ENCODE measurements around the gene SYNDIG1.
A peak's percentile ranks its signal among the peaks of the same experiment; 100 is the strongest.

Gene SYNDIG1

GRCh38 chr20:24631173-24631505 is 161.7 kb downstream of the SYNDIG1 start:
- no peak for DNase-seq (ENCODE audit: low read depth)
- in situ Hi-C loops (cut with HindIII; ENCODE audit: low sequenced_read_pairs): no loop called here
- H3K4me3 ChIP-seq (ENCODE audit: low read depth, low read length): no peak overlapping the region
- TF ChIP-seq CTCF (IDR thresholded peaks at IDR 0.05; ENCODE audit: low read depth, low read length, missing control alignments): no peak

- in situ Hi-C loops (cut with HindIII; ENCODE audit: low sequenced_read_pairs): no loop called here
- no peak for TF ChIP-seq CTCF (IDR thresholded peaks at IDR 0.05; ENCODE audit: low read depth, low read length, missing control alignments)
- no peak overlapping the region for H3K4me3 ChIP-seq (ENCODE audit: low read depth, low read length)
- no peak for DNase-seq (ENCODE audit: low read depth)
These were observed 163.2 kb downstream of the SYNDIG1 start for GRCh38 chr20:24632581-24632980.

GRCh38 chr20:24633026-24633425 is 163.6 kb downstream of the SYNDIG1 start:
- TF ChIP-seq CTCF (IDR thresholded peaks at IDR 0.05; ENCODE audit: low read depth, low read length, missing control alignments): no peak
- H3K4me3 ChIP-seq (ENCODE audit: low read depth, low read length): no peak overlapping the region
- peak; percentile 41 for DNase-seq (ENCODE audit: low read depth)
- in situ Hi-C loops (cut with HindIII; ENCODE audit: low sequenced_read_pairs): no loop called here

GRCh38 chr20:24633521-24633920 is 164.1 kb downstream of the SYNDIG1 start:
- H3K4me3 ChIP-seq (ENCODE audit: low read depth, low read length): no peak overlapping the region
- in situ Hi-C loops (cut with HindIII; ENCODE audit: low sequenced_read_pairs): no loop called here
- DNase-seq (ENCODE audit: low read depth): no peak
- TF ChIP-seq CTCF (IDR thresholded peaks at IDR 0.05; ENCODE audit: low read depth, low read length, missing control alignments): no peak

GRCh38 chr20:24634855-24635254 is 165.4 kb downstream of the SYNDIG1 start:
- no peak overlapping the region for H3K4me3 ChIP-seq (ENCODE audit: low read depth, low read length)
- in situ Hi-C loops (cut with HindIII; ENCODE audit: low sequenced_read_pairs): no loop called here
- TF ChIP-seq CTCF (IDR thresholded peaks at IDR 0.05; ENCODE audit: low read depth, low read length, missing control alignments): no peak
- DNase-seq (ENCODE audit: low read depth): peak; percentile 66

- H3K4me3 ChIP-seq (ENCODE audit: low read depth, low read length): no peak overlapping the region
- in situ Hi-C loops (cut with HindIII; ENCODE audit: low sequenced_read_pairs): no loop called here
- no peak for DNase-seq (ENCODE audit: low read depth)
- TF ChIP-seq CTCF (IDR thresholded peaks at IDR 0.05; ENCODE audit: low read depth, low read length, missing control alignments): no peak
These were observed 167.2 kb downstream of the SYNDIG1 start for GRCh38 chr20:24636626-24637025.

GRCh38 chr20:24637087-24637486 is 167.7 kb downstream of the SYNDIG1 start:
- DNase-seq (ENCODE audit: low read depth): no peak

More at GRCh38 chr20:24637087-24637486, 167.7 kb downstream of the SYNDIG1 start:
- in situ Hi-C loops (cut with HindIII; ENCODE audit: low sequenced_read_pairs): no loop called here
- no peak overlapping the region for H3K4me3 ChIP-seq (ENCODE audit: low read depth, low read length)
- TF ChIP-seq CTCF (IDR thresholded peaks at IDR 0.05; ENCODE audit: low read depth, low read length, missing control alignments): no peak

Data from astrocyte of the cerebellum (primary cell).